ENCODE measurements around the gene RANBP9. TPM values are rescaled to one million over a fixed set of nuclear protein-coding genes. Genes with fewer than 3 reads are reported as not detected.

RANBP9 gene
- total RNA-seq, 2 donors from 2014 or later = 51.6 to 53.8 TPM

DNA sequence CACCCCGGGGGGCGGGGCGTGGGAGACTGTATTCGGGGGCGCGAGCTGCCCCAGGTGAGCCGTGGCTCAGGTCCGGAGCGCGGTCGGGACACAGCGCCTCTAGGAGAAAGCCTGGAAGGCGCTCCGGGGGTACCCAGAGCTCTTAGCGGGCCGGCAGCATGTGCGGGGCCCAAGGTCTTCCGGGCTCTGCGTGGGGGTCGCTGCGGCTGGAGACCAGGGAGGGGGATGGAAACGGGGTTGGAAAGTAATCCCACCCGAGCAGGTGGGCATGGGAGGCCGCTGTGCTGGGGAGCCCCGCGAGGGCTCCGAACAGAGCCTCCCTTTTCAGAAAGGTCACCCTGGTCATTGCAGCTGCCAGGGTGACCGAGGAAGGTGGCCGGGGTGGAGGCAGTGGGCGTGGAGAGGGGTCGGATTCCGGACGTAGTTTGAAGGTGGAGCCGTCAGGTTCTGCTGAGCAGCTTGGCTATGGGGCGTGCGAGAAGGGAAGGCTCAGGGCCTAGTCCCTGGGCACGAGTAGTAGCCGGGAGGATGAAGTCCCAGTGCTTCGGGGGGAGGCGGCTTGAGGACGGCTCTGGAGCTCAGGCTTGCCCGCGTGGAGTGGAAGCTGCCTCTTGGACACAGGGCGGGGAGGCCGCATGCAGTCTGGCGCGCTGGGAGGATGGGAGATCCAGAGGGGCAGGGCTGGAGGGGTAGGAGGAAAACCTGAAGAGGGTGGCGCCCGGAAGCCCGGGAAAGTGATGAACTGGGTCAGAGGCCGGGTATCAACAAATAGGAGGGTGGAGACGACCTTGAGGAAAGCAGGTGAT is 136.9 kb downstream of the RANBP9 start, which contains the start of gene SIRT5:
Gene SIRT5, plus strand, starts transcription at position 31 of the 806 bp plus-strand sequence. CDS start 9,510 bp downstream, outside the sequence.
- ATAC-seq (ENCODE audit: insufficient number of reproducible peaks, low FRiP score, low read depth) = peak; percentile 49

DNA sequence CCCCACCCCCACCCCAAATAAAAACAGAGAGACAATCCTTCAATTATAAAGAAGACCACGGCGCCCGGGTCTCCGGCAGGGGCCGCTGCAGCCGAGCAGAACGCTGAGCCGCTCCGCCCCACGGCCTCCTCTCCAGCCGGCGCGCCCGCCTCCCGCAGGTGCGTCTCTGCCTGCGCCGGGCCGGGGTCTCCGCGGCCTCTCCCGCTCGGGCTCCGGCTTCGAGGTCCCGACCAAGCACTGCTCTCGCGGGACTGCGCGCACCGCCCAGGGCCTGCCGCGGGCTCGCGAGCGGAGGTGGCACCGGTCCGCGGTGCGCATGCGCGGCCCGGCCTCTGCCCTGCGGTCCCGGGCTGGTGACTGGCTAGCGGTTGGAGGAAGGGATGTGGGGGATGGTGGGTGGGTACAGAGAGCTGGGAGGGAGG is 137.5 kb downstream of the RANBP9 start:
- ATAC-seq (ENCODE audit: insufficient number of reproducible peaks, low FRiP score, low read depth) (peak; percentile 88), DNase-seq (ENCODE audit: low spot score) (peak; percentile 64)
- Histone ChIP-seq H3K36me3 (no peaks in the 10 kb centered on the region), H3K9me3 (no peaks in the 10 kb centered on the region), H3K27me3 (replicated peaks; ENCODE audit: insufficient read depth) (no peaks in the 10 kb centered on the region), H3K4me3 (peak overlapping the region; percentile 100), H3K27ac (peak overlapping the region; percentile 92 to 95), H3K4me1 (ENCODE audit: control insufficient read depth in 1 of 2, low read depth in 2 of 2) (peaks cover 0 to 7% of the 10 kb centered on the region in 2 donors)
- TF ChIP-seq, protein P1, sequence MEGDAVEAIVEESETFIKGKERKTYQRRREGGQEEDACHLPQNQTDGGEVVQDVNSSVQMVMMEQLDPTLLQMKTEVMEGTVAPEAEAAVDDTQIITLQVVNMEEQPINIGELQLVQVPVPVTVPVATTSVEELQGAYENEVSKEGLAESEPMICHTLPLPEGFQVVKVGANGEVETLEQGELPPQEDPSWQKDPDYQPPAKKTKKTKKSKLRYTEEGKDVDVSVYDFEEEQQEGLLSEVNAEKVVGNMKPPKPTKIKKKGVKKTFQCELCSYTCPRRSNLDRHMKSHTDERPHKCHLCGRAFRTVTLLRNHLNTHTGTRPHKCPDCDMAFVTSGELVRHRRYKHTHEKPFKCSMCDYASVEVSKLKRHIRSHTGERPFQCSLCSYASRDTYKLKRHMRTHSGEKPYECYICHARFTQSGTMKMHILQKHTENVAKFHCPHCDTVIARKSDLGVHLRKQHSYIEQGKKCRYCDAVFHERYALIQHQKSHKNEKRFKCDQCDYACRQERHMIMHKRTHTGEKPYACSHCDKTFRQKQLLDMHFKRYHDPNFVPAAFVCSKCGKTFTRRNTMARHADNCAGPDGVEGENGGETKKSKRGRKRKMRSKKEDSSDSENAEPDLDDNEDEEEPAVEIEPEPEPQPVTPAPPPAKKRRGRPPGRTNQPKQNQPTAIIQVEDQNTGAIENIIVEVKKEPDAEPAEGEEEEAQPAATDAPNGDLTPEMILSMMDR (IDR thresholded peaks at IDR 0.05) = peak; percentile 53

More for the DNA sequence above, 136.9 kb downstream of the RANBP9 start, which contains the start of gene SIRT5:
- Histone ChIP-seq H3K9me3 (no peaks in the 10 kb centered on the region), H3K4me3 (peak within 1 kb of the TSS; percentile 100), H3K27me3 (replicated peaks; ENCODE audit: insufficient read depth) (no peaks in the 10 kb centered on the region), H3K27ac (peak within 1 kb of the TSS; percentile 92 to 95), H3K36me3 (no peaks in the 10 kb centered on the region), H3K4me1 (ENCODE audit: control insufficient read depth in 1 of 2, low read depth in 2 of 2) (peaks cover 0 to 7% of the 10 kb centered on the region in 2 donors)
- DNase-seq (ENCODE audit: low spot score) = peak; percentile 27
- TF ChIP-seq, protein P1 (IDR thresholded peaks at IDR 0.05) = no peak

DNA sequence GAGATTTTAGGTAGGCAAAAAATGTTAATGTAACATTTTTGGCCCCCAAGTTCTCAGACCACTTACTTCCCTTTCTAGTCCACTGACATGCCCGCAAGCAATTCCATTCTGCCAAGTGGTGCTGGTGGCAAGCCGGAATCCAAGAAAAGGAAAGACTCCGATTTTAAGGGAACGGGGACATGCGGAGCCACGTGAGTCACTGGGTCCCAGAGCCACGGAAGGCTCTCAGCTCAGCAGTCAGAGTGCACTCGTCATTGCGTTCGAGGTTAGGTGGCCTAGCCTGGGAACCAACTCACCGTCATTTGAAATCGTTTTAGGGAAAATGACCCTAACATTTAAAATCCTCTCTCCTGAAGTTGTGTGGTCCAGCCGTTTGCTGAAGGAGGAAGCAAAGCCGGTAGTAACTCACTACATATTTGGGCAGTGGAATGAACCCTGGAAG is 137.9 kb downstream of the RANBP9 start:
- Histone ChIP-seq H3K9me3 (no peaks in the 10 kb centered on the region), H3K4me3 (peak overlapping the region; percentile 100), H3K27ac (peak overlapping the region; percentile 92 to 95), H3K36me3 (no peaks in the 10 kb centered on the region), H3K27me3 (replicated peaks; ENCODE audit: insufficient read depth) (no peaks in the 10 kb centered on the region), H3K4me1 (ENCODE audit: control insufficient read depth in 1 of 2, low read depth in 2 of 2) (peaks cover 0 to 7% of the 10 kb centered on the region in 2 donors)
- TF ChIP-seq, protein P1 (IDR thresholded peaks at IDR 0.05) = no peak
- no peak for DNase-seq (ENCODE audit: low spot score)
- no peak for ATAC-seq (ENCODE audit: insufficient number of reproducible peaks, low FRiP score, low read depth)

DNA sequence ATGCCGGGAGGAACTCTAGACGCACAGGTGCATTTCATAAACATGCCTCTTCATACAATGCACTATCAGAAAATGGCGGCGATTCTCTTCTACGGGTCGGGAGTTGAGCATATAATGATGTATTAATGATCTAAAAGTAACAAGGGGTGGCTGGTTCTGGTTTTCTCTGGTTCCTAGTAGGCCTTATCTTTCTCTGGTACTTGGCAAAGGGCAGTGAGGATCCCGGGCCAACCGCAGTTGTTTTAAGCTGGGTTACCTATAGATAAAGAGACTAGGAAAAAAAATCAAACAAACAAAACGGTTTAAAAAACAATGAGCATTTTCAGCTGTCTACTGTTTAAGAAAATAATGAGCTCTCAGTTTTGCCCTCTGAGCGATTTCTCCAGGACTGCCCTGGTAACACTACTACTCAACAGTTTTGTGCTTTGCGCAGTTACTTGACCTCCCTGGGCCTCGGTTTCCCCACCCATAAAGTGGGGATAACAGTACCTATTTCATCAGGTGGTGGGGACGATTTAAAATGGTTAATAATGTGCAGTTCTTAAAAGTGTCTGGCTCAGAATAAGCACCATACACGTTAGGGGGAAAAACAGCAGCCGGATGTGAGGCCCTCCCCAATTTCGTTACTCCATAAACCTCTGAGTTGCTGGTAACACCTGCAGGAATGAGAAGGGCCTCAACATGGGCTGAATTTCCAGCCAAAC is 138.5 kb downstream of the RANBP9 start:
- TF ChIP-seq, protein P1 (IDR thresholded peaks at IDR 0.05) = no peak
- ATAC-seq (ENCODE audit: insufficient number of reproducible peaks, low FRiP score, low read depth) (no peak), DNase-seq (ENCODE audit: low spot score) (no peak)
- peaks cover 0 to 7% of the 10 kb centered on the region in 2 donors for H3K4me1 ChIP-seq (ENCODE audit: control insufficient read depth in 1 of 2, low read depth in 2 of 2)
- H3K27ac ChIP-seq = peak overlapping the region; percentile 92 to 95
- peak overlapping the region; percentile 100 for H3K4me3 ChIP-seq
- no peaks in the 10 kb centered on the region for H3K27me3 ChIP-seq (replicated peaks; ENCODE audit: insufficient read depth)
- H3K9me3 ChIP-seq = no peaks in the 10 kb centered on the region
- no peaks in the 10 kb centered on the region for H3K36me3 ChIP-seq

DNA sequence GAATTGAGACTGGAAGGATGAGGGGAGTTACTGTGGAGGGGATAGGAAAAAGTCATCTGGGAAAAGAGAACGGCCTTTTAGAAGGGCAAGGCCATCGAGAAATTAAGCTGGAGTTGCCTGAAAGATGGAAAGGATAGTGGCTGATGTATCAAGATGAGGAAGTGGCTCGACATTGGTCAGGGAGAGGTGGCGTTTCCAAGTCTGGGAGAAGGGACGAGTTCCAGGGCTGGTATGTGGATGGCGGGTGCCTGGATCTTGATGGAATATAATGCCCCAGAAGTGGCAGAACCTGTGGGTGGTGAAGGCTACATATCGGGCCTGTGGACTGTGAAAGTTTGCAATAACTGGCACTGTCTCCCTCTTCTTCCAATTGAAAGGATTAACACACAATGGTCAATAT is 139.4 kb downstream of the RANBP9 start:
- H3K36me3 ChIP-seq = no peaks in the 10 kb centered on the region
- no peak overlapping the region for H3K4me3 ChIP-seq
- H3K27ac ChIP-seq = no peak overlapping the region
- ATAC-seq (ENCODE audit: insufficient number of reproducible peaks, low FRiP score, low read depth) (no peak), DNase-seq (ENCODE audit: low spot score) (no peak)
- H3K27me3 ChIP-seq (replicated peaks; ENCODE audit: insufficient read depth) = no peaks in the 10 kb centered on the region
- TF ChIP-seq, protein P1 (IDR thresholded peaks at IDR 0.05) = no peak
- peaks cover 0 to 7% of the 10 kb centered on the region in 2 donors for H3K4me1 ChIP-seq (ENCODE audit: control insufficient read depth in 1 of 2, low read depth in 2 of 2)
- no peaks in the 10 kb centered on the region for H3K9me3 ChIP-seq
